PC-9 (cell line): ENCODE data around the gene SPG11. TPM values are rescaled to one million over a fixed set of nuclear protein-coding genes. Genes with fewer than 3 reads are reported as not detected.

Source experiments
- BruUV-seq: library from RNA; stranded (reverse); fragments of 400-500 nt; replicated peaks from 2 replicates; lab custom pipeline; 2021; lab: Mats Ljungman, UMichigan
- CTCF ChIA-PET: fragments of 300-600 bp; sonication (Branson Sonifier 250); formaldehyde crosslinking; loops from one replicate; lab custom pipeline; 2022; ENCODE audit warnings: antibody characterized with exemption; lab: Charles Lee
- POLR2A ChIA-PET: fragments of 300-600 bp; sonication (Branson Sonifier 250); formaldehyde crosslinking; loops from one replicate; lab custom pipeline; 2022; ENCODE audit warnings: antibody characterized with exemption; ENCODE audit not compliant: unreplicated experiment; lab: Charles Lee
- DNase-seq, 2 experiments: peaks; one replicate each; pipeline versions ENCODE4 v3.0.0 to v3.0.0-alpha.2; 2015 to 2022; ENCODE audit warnings: mixed read lengths in 1 of 2
- H2AFZ ChIP-seq: fragments of 200-600 bp; sonication (generic); 2 replicates; pipeline ENCODE4 v1.8.1; 2017; ENCODE audit warnings: antibody characterized with exemption
- H3F3A ChIP-seq: fragments of 200-600 bp; sonication (generic); 2 replicates; pipeline ENCODE4 v1.8.1; 2017; ENCODE audit warnings: antibody characterized with exemption, mild to moderate bottlenecking, low read depth; ENCODE audit not compliant: insufficient read depth
- H3K27ac ChIP-seq: fragments of 200-600 bp; sonication (generic); 2 replicates; pipeline ENCODE4 v1.6.1; 2016; ENCODE audit warnings: mixed run types
- H3K27me3 ChIP-seq: fragments of 200-600 bp; sonication (generic); 2 replicates; pipeline ENCODE4 v1.6.1; 2016; ENCODE audit warnings: low read depth, mixed run types; ENCODE audit not compliant: insufficient read depth
- H3K36me3 ChIP-seq: fragments of 200-600 bp; sonication (generic); 2 replicates; pipeline ENCODE4 v1.6.1; 2016; ENCODE audit warnings: low read depth, mixed run types
- H3K4me1 ChIP-seq: fragments of 200-600 bp; sonication (generic); replicated peaks from 2 replicates; pipeline ENCODE4 v1.6.1; 2016; ENCODE audit warnings: mixed run types; ENCODE audit not compliant: insufficient read depth
- H3K4me2 ChIP-seq: fragments of 200-600 bp; sonication (generic); 2 replicates; pipeline ENCODE4 v1.6.1; 2017; ENCODE audit warnings: mixed run types
- H3K4me3 ChIP-seq: fragments of 200-600 bp; sonication (generic); 2 replicates; pipeline ENCODE4 v1.6.1; 2016; ENCODE audit warnings: mixed run types
- H3K79me2 ChIP-seq: fragments of 200-600 bp; sonication (generic); 2 replicates; pipeline ENCODE4 v1.6.1; 2017; ENCODE audit warnings: low read depth, mixed run types
- H3K9me2 ChIP-seq: fragments of 200-600 bp; sonication (generic); 2 replicates; pipeline ENCODE4 v1.8.1; 2017; ENCODE audit warnings: mild to moderate bottlenecking; ENCODE audit not compliant: insufficient read depth
- H3K9me3 ChIP-seq: fragments of 200-600 bp; sonication (generic); 2 replicates; pipeline ENCODE4 v1.8.1; 2016; ENCODE audit warnings: low read depth; ENCODE audit not compliant: insufficient read depth
- H4K20me1 ChIP-seq: fragments of 200-600 bp; sonication (generic); 2 replicates; pipeline ENCODE4 v1.8.1; 2017; ENCODE audit not compliant: insufficient read depth
- EZH2 ChIP-seq: fragments of 200-600 bp; sonication (generic); IDR thresholded peaks from 2 replicates; pipeline ENCODE4 v1.8.0; 2017; ENCODE audit warnings: antibody characterized with exemption, low read depth
- intact Hi-C: fragments of 100-400 bp; cut with micrococcal nuclease; formaldehyde crosslinking; loops from one replicate; pipeline ENCODE4 v1.10.0; 2022; ENCODE audit not compliant: unreplicated experiment
- total RNA-seq: library from RNA; stranded (reverse); gene quantifications from 2 replicates; pipeline ENCODE4 v1.2.3, GENCODE V29; 2021
- TF ChIP-seq, protein P1 (sequence below): fragments of 200-600 bp; sonication (generic); conservative IDR thresholded peaks from 2 replicates; pipeline ENCODE4 v1.6.1; 2017; ENCODE audit warnings: mixed run types, antibody characterized with exemption, mild to moderate bottlenecking, moderate library complexity

Gene SPG11
- total RNA-seq, 1 experiment from 2014 or later, result 64.2 TPM

DNA sequence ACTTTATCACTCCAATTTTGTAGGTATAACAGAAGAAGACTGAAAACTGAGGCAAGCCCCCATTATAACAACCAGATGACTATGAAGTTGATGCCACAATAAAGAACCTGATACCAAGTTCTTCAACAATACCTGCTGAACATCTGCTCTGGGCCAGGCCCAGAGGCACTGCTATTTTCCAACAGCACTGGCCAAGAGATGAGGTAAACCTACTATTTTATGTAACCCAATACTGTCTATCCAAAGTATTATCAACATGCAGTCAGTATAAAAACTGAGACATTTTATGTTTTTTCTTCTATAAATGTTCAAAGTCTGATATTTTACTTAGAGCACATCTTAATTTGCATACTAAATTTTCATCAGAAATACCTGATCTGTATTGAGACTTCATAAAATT, 6.1 kb downstream of the SPG11 start:
- CTCF ChIA-PET, result no interaction called here
- DNase-seq, result no peak
- Histone ChIP-seq H3K9me3 (no peaks in the 10 kb centered on the region), H3K9me2 (no peaks in the 10 kb centered on the region), H3K4me1 (peaks cover 7% of the 10 kb centered on the region), H3K4me3 (no peak overlapping the region), H3K4me2 (no peak overlapping the region), H3F3A (no peaks in the 10 kb centered on the region), H3K27ac (no peak overlapping the region), H3K27me3 (no peaks in the 10 kb centered on the region), H3K36me3 (peaks cover 4% of the 10 kb centered on the region; the same call in 1 of the 2 replicates), H2AFZ (no peak overlapping the region), H4K20me1 (no peaks in the 10 kb centered on the region), H3K79me2 (peaks cover 16% of the 10 kb centered on the region)
- BruUV-seq, result no TSS peak
- POLR2A ChIA-PET, result no interaction called here
- TF ChIP-seq, protein P1, sequence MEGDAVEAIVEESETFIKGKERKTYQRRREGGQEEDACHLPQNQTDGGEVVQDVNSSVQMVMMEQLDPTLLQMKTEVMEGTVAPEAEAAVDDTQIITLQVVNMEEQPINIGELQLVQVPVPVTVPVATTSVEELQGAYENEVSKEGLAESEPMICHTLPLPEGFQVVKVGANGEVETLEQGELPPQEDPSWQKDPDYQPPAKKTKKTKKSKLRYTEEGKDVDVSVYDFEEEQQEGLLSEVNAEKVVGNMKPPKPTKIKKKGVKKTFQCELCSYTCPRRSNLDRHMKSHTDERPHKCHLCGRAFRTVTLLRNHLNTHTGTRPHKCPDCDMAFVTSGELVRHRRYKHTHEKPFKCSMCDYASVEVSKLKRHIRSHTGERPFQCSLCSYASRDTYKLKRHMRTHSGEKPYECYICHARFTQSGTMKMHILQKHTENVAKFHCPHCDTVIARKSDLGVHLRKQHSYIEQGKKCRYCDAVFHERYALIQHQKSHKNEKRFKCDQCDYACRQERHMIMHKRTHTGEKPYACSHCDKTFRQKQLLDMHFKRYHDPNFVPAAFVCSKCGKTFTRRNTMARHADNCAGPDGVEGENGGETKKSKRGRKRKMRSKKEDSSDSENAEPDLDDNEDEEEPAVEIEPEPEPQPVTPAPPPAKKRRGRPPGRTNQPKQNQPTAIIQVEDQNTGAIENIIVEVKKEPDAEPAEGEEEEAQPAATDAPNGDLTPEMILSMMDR, result no peak
- TF ChIP-seq EZH2, result no peak
- intact Hi-C loops, result no loop called here

DNA sequence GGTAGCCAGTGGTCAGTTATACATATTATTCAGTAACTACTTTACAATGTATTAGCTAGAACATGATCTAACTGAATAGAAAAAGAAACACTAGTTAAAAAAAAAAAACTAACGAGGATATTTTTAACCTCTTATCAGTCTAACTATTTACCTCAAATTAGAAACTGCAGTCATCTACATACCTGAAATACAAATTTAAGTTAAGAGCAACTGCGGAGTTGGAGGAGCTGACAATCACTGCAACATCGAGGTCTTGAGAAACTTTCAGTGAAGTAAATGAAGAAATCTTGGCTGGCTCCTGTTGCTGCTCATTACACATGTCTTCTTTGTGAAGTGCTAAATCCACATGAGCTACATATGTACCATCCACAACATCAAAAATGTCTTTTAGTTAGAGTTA, 6.5 kb downstream of the SPG11 start:
- CTCF ChIA-PET, result no interaction called here

DNA sequence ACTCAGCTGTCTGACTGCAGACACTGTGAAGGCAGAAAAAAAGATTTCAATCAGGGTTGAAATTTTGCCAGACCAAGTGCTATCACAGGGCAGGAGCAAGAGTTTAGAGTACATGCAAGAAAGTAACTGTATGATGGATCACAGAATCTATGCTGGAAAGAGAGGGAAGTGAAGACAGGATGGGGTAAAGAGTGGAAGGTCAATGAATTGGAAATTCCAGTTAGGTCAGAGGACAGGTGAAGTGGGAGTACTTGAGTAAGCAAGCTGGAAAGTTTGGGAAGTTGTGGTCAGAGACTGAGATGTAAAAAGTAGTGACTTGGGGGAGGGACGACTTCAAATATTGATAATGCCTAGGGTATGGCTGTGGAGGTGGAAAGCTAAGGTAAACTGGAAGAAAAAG, 7.2 kb downstream of the SPG11 start:
- Histone ChIP-seq H3K27ac (no peak overlapping the region), H4K20me1 (no peaks in the 10 kb centered on the region), H3K36me3 (peaks cover 4% of the 10 kb centered on the region; the same call in 1 of the 2 replicates), H3K4me3 (no peak overlapping the region), H3K4me1 (no peaks in the 10 kb centered on the region), H3F3A (no peaks in the 10 kb centered on the region), H3K79me2 (peaks cover 6% of the 10 kb centered on the region), H3K27me3 (no peaks in the 10 kb centered on the region), H3K9me3 (no peaks in the 10 kb centered on the region), H3K4me2 (no peak overlapping the region), H3K9me2 (no peaks in the 10 kb centered on the region), H2AFZ (no peak overlapping the region)
- no TSS peak for BruUV-seq
- TF ChIP-seq, protein P1, result no peak
- TF ChIP-seq EZH2, result no peak
- DNase-seq, result no peak
- intact Hi-C loops, result no loop called here
- ChIA-PET POLR2A (no interaction called here), CTCF (no interaction called here)

More for the DNA sequence above, 6.5 kb downstream of the SPG11 start:
- Histone ChIP-seq H3K36me3 (peaks cover 4% of the 10 kb centered on the region; the same call in 1 of the 2 replicates), H3K4me1 (peaks cover 4% of the 10 kb centered on the region), H3K4me3 (no peak overlapping the region), H3K27ac (no peak overlapping the region), H3K9me2 (no peaks in the 10 kb centered on the region), H3K9me3 (no peaks in the 10 kb centered on the region), H4K20me1 (no peaks in the 10 kb centered on the region), H3K27me3 (no peaks in the 10 kb centered on the region), H3K4me2 (no peak overlapping the region), H3K79me2 (peaks cover 11% of the 10 kb centered on the region), H3F3A (no peaks in the 10 kb centered on the region), H2AFZ (no peak overlapping the region)
- POLR2A ChIA-PET, result no interaction called here
- TF ChIP-seq, protein P1, result no peak
- no peak for TF ChIP-seq EZH2
- BruUV-seq, result no TSS peak
- no peak for DNase-seq
- intact Hi-C loops, result no loop called here
